K562 (cell line): ENCODE measurements around the gene CAAP1.

Experiments
- ELF1 ChIP-seq: fragments of 200-800 bp; sonication (Bioruptor generic); IDR thresholded peaks from 2 replicates; pipeline ENCODE4 v1.6.1; 2016; ENCODE audit warnings: missing genetic modification characterization, missing compliant biosample characterization
- XRCC5 ChIP-seq: fragments of 200-400 bp; formaldehyde crosslinking; IDR thresholded peaks from 2 replicates; pipeline ENCODE4 v1.6.1; 2017; ENCODE audit warnings: low read depth, mild to moderate bottlenecking, low read length
- ZNF445 ChIP-seq: fragments of 250-450 bp; sonication (Bioruptor Pico); IDR thresholded peaks from 2 replicates; pipeline ENCODE4 v1.4.0; 2020; ENCODE audit warnings: low read depth, mild to moderate bottlenecking, moderate library complexity

DNA sequence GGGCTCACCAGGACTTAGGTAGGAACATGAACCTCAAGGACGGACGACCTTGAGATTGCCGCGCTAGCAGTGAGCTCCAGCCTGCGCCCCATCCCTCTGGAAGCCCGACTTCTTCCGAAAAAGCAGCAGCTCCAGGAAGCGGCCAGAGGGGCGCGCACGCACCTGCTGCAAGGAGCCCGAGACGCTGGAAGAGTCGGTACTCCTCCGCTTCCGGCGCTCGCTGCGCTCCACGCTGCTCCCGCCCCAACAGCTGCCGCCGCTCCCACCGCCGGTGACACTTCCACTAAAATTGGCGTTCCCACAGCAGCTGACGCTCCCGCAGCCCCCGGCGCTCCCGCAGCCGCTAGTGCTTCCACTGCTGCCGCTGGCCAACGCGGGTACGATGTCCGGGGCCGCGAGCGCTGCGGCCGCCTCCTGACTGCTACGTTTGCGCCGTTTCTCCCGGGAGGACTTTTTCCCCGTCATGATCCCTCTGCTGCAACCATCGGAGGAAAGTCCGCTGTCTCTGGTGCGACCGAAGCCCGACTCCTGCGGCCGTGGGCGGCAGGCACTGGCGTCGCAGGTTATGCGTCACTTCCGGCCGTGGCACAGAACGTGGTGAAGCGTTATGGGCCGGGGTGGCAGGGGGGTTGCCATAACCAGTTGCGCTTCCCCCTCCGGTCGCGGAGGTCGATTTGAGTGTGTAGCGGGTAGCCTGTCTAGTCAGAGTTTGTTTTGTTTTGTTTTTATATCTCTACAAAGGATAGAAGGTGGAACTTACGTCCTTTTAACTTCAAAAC, at the start of gene CAAP1:
- no peak for TF ChIP-seq XRCC5
- TF ChIP-seq ELF1: peak; percentile 63
- no peak for TF ChIP-seq ZNF445
